Rectal smooth muscle tissue (tissue), 1 donor: Measurements from ENCODE around the gene STARD13.

Experiments used
- H3K27ac ChIP-seq: one replicate; pipeline ENCODE4 v1.7.0; 2013; ENCODE audit warnings: low read depth, low read length, inconsistent platforms
- H3K27me3 ChIP-seq: one replicate; pipeline ENCODE4 v1.7.0; 2013; ENCODE audit warnings: low read length; ENCODE audit not compliant: control insufficient read depth, insufficient read depth
- H3K36me3 ChIP-seq: one replicate; pipeline ENCODE4 v1.7.0; 2013; ENCODE audit warnings: low read length; ENCODE audit not compliant: control insufficient read depth, insufficient read depth
- H3K4me1 ChIP-seq: one replicate; pipeline ENCODE4 v1.7.0; 2013; ENCODE audit warnings: low read length; ENCODE audit not compliant: control insufficient read depth, insufficient read depth
- H3K4me3 ChIP-seq: one replicate; pipeline ENCODE4 v1.7.0; 2013; ENCODE audit warnings: low read length
- H3K9ac ChIP-seq: one replicate; pipeline ENCODE4 v1.7.0; 2013; ENCODE audit warnings: low read length

STARD13 gene

GRCh38 chr13:33296793-33297425 lies 11.4 kb upstream of the STARD13 start:
- no peaks in the 10 kb centered on the region for H3K36me3 ChIP-seq

GRCh38 chr13:33292712-33293111 lies 7.2 kb upstream of the STARD13 start:
- Histone ChIP-seq H3K9ac (no peak overlapping the region), H3K4me3 (no peak overlapping the region), H3K27ac (no peak overlapping the region)

More at GRCh38 chr13:33296793-33297425, 11.4 kb upstream of the STARD13 start:
- no peak overlapping the region for H3K27ac ChIP-seq
- no peaks in the 10 kb centered on the region for H3K27me3 ChIP-seq
- H3K4me1 ChIP-seq: no peaks in the 10 kb centered on the region
- no peak overlapping the region for H3K4me3 ChIP-seq
- H3K9ac ChIP-seq: no peak overlapping the region

GRCh38 chr13:33290421-33290965 lies 4.9 kb upstream of the STARD13 start:
- Histone ChIP-seq H3K36me3 (no peaks in the 10 kb centered on the region), H3K4me1 (peaks cover 5% of the 10 kb centered on the region), H3K4me3 (no peak overlapping the region), H3K27ac (no peak overlapping the region), H3K27me3 (no peaks in the 10 kb centered on the region), H3K9ac (no peak overlapping the region)

More at GRCh38 chr13:33292712-33293111, 7.2 kb upstream of the STARD13 start:
- Histone ChIP-seq H3K36me3 (no peaks in the 10 kb centered on the region), H3K4me1 (no peaks in the 10 kb centered on the region), H3K27me3 (no peaks in the 10 kb centered on the region)

- Histone ChIP-seq H3K4me3 (no peak overlapping the region), H3K27me3 (no peaks in the 10 kb centered on the region), H3K4me1 (peaks cover 5% of the 10 kb centered on the region), H3K9ac (no peak overlapping the region), H3K27ac (no peak overlapping the region), H3K36me3 (no peaks in the 10 kb centered on the region)
These were observed 4.4 kb upstream of the STARD13 start for GRCh38 chr13:33289966-33290365.

GRCh38 chr13:33287142-33287882 lies 1.8 kb upstream of the STARD13 start:
- H3K4me3 ChIP-seq: no peak overlapping the region
- peak overlapping the region; percentile 28 for H3K27ac ChIP-seq
- no peaks in the 10 kb centered on the region for H3K27me3 ChIP-seq
- H3K9ac ChIP-seq: no peak overlapping the region
- peaks cover 5% of the 10 kb centered on the region for H3K4me1 ChIP-seq
- no peaks in the 10 kb centered on the region for H3K36me3 ChIP-seq

- peak overlapping the region; percentile 95 for H3K27ac ChIP-seq
- H3K36me3 ChIP-seq: no peaks in the 10 kb centered on the region
- no peaks in the 10 kb centered on the region for H3K27me3 ChIP-seq
- H3K4me3 ChIP-seq: peak overlapping the region; percentile 94
- H3K4me1 ChIP-seq: peaks cover 5% of the 10 kb centered on the region
- peak overlapping the region; percentile 50 for H3K9ac ChIP-seq
These were observed 573 bp upstream of the STARD13 start for GRCh38 chr13:33286128-33286527.

GRCh38 chr13:33284916-33285315 lies 639 bp downstream of the STARD13 start:
- H3K36me3 ChIP-seq: peaks cover 1% of the 10 kb centered on the region
- H3K4me1 ChIP-seq: peaks cover 12% of the 10 kb centered on the region
- peak overlapping the region; percentile 95 for H3K27ac ChIP-seq
- H3K27me3 ChIP-seq: no peaks in the 10 kb centered on the region
- peak overlapping the region; percentile 91 for H3K9ac ChIP-seq
- H3K4me3 ChIP-seq: peak overlapping the region; percentile 94

GRCh38 chr13:33284031-33284430 lies 1.5 kb downstream of the STARD13 start:
- Histone ChIP-seq H3K27ac (peak overlapping the region; percentile 95), H3K9ac (no peak overlapping the region), H3K27me3 (no peaks in the 10 kb centered on the region), H3K4me3 (peak overlapping the region; percentile 94), H3K36me3 (peaks cover 2% of the 10 kb centered on the region), H3K4me1 (peaks cover 20% of the 10 kb centered on the region)

GRCh38 chr13:33283195-33283911 lies 2.2 kb downstream of the STARD13 start:
- no peak overlapping the region for H3K9ac ChIP-seq
- peak overlapping the region; percentile 5 for H3K4me3 ChIP-seq
- peaks cover 24% of the 10 kb centered on the region for H3K4me1 ChIP-seq
- peaks cover 2% of the 10 kb centered on the region for H3K36me3 ChIP-seq
- no peaks in the 10 kb centered on the region for H3K27me3 ChIP-seq
- H3K27ac ChIP-seq: peak overlapping the region; percentile 95

- Histone ChIP-seq H3K4me3 (no peak overlapping the region), H3K9ac (no peak overlapping the region), H3K27ac (peak overlapping the region; percentile 27), H3K36me3 (peaks cover 2% of the 10 kb centered on the region), H3K4me1 (peaks cover 24% of the 10 kb centered on the region), H3K27me3 (no peaks in the 10 kb centered on the region)
These were observed 3.5 kb downstream of the STARD13 start for GRCh38 chr13:33281951-33282595.

- peaks cover 29% of the 10 kb centered on the region for H3K4me1 ChIP-seq
These were observed 4.6 kb downstream of the STARD13 start for GRCh38 chr13:33280923-33281322.

More at GRCh38 chr13:33280923-33281322, 4.6 kb downstream of the STARD13 start:
- no peak overlapping the region for H3K9ac ChIP-seq
- H3K4me3 ChIP-seq: no peak overlapping the region
- H3K27me3 ChIP-seq: no peaks in the 10 kb centered on the region
- H3K36me3 ChIP-seq: peaks cover 2% of the 10 kb centered on the region
- H3K27ac ChIP-seq: peak overlapping the region; percentile 57
